Measurements from ENCODE around the gene CMSS1.

Gene CMSS1

DNA sequence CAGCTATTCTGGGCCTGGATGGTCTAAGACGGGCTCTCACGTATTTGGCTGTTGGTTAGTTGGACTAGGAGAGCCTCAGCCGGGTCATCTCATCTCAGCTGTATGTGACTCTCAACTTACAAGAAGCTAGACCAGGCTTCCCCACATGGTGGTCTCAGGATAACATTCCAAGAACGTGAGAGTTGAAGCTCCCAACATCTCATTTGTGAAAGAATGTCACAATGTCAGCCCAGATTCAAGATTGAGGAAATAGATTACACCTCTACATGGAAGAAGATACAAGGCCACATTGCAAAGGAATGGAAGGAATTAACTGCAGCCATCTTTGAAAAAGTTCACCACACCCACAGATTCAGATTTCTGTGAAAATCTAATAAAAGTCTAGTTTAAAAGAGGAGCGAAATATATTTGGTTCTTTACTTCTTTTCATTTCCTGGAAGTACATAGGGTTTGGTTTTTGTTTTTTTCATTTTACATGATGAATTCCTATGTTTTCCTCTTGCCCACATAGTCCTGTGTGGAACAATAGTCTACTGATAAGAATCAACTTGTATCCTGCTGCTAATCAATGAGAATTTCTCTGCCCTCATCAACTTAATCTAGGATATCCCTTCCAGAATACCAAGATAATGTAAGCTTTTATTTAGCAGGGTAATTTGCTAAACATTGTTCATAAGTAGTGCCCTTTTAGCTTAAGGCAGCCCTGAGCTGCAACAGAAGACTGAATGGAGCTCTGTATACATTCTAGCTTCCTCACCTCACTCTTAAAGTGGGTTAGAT, 116.5 kb downstream of the CMSS1 start:
- DNase-seq (ENCODE audit: low read depth in 2 of 2) = no peak

DNA sequence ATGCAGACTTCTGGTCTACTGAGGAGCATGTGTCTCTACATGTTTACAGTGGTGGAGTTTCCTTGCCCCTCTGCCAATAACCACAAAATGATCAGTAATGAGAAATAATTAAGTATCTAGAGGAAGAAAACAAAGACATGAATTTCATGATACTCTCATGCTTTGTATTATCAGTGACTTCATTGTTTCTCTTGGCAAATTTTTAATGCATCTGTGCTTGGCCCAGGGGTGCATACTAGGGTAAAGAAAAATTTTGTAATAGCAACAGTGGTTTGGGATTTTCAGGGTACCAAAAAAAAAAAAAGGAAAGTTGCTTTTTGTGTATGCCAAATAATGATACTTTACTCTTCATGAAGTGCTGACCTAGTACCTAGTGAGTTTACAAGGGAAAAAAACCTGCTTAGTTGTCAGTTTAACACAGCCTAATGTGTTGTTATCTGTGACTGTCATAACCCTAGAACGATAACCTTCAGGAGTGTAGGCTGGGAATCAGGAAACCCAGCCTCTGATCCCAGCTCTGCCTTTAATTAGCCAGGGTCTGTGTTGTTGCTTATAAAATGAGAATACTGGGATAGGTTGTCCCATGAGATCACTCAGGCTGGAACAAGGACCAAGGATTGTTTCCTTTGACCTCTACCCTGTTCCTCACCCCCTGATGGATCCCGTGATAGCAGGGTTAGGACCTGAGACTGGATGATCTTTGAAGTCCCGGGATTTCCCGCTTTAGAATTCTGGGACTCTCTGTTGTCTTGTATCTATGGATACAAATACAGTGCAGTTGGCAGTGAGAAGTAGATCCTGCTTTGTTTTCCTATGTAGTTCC, 117.5 kb downstream of the CMSS1 start:
- no peak for DNase-seq (ENCODE audit: low read depth in 2 of 2)

- no peak for DNase-seq (ENCODE audit: low read depth in 2 of 2)
Measured at GRCh38 chr3:99938270-99938911, 120.7 kb downstream of the CMSS1 start.

GRCh38 chr3:99939876-99940275, 122.2 kb downstream of the CMSS1 start:
- no peak for DNase-seq (ENCODE audit: low read depth in 2 of 2)

DNA sequence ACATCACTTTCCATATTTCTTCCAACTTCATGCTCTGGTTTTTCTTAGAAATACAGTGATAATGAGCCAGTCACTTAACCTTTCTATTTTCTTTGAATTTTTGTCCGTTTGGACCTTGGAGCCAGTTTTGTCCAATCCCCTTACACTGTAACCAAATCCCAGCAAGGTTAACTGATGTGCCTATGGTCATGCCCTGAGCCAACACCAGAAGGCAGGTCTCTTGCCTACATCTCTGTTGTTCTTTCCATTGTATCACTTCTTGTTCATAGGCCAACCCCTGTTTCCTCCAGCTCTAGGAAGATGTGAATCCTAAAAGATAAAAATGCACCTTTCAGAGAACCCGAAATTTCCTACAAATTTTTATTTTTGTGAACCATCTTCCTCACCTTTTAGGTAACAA, 122.7 kb downstream of the CMSS1 start:
- no peak for DNase-seq (ENCODE audit: low read depth in 2 of 2)

GRCh38 chr3:99941211-99941610, 123.5 kb downstream of the CMSS1 start:
- no peak for DNase-seq (ENCODE audit: low read depth in 2 of 2)

DNA sequence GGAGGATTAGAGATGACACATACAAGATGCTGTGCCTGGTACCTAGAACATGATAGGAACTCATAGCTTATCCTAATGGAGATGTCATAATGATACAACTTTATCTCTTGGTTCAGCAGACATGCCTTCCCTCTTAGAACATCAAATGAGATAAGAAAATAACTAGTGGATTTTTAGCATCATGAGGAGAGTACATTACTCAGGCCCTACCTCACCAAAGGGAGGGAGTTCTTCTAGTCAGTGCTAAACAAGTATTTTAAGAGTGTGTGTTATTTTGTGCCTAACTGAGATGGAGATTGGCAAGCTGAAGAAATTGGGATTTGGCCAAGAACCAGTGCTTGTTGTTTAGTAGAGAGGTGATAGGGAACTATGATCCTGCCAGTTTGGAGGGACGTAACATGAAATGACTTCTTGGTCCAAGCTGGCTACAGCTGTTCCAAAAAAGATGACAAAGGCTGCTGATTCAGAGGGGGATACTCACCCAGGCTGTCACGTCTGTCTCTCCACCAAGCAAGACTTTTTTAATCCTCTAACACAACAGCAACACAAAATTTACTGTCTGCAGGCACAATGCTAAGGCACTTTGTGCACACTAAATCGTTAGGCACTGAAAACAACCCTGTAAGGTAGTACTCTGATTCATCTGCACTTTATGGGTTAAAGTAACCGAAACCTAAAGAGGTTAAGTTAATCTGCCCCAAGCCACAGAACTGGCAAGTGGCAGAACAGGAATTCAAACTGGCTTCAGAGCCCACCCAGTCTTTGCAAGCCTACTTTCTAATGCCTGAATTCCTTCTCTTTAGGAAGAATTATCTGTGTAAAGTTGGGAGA, 126.5 kb downstream of the CMSS1 start:
- no peak for DNase-seq (ENCODE audit: low read depth in 2 of 2)

DNA sequence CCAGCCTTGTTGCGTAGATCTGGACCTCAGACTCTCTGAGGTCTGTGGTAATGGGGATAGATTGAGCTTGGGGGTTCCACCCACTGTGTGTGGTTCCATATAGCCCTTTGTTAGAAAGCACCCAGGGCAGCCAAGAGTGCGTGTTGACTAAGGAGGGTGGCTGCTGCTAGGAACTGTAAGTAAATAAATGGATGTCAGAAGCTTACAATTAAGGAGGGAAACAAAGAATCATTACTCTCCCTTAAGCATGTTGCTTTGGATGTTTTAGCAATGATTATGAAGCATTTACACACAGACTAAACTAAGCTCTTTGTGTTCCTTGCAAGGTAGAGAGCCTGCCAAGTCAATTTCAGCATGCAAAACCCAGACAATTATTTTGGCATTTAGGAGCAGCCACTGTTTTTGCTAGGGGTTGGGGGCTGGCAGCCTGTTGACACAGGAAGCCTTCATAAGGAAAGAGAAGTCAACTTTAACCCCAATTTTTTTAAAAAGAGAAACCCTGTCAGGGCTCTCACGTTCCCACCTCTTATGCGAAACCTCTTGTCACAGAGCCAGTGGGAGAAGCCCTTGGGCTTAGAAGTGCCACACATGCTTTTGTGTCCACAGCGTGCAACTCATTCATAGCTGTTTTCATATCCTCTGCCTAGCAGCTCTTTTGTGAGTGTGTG, 127.8 kb downstream of the CMSS1 start:
- DNase-seq (ENCODE audit: low read depth in 2 of 2) = no peak

DNA sequence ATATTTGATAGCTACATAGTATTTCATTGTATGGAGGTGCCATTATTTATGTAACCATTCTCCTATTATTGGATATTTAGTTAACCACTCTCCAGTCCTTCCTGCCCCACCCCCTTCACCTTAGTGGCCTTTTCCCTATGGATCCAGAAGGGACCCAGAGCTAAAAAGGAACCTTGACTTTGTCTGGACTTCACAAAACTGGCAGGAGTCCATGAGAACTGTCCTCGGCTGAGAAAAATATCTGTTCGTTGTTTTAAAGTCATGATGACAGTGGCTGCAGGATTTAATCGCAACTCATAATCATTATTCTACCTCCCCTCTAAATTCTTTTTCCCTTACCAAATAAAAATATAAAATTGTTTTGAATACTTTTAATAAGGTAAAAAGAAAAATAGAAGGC, 129.7 kb downstream of the CMSS1 start:
- no peak for DNase-seq (ENCODE audit: low read depth in 2 of 2)

GRCh38 chr3:99948467-99949089, 130.9 kb downstream of the CMSS1 start:
- DNase-seq (ENCODE audit: low read depth in 2 of 2) = no peak

DNA sequence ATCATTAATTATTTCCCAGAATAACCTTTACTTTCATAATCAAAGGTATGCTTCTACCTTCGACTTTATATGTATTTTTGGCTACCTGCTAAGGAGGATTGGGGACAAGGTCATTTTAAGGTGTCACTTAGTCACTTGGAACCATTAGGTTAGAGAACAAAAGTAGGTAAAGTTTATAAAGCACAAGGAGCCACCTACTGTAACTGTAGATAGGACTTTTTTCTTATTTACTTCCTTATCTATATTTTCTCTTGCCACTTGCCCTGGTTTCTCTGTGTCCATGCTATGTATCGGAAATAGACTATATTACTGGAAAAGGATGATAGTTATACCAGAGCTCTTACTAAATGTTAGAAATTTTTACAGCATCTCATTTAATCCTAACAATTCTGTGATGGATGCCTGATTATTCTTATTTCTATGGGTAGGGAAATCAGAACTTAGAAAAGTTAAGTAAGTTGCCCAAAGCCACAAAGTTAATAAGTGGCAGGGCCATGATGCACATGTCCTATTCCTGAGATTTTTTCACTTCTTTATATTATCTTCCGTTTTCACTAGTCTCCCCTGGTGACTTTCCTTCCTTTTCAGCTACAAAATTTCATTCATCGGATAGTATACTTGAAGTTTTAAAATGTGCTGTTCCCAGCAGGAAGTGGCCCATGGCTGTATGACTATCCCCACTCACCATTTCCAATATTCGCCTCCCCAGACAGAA, 132.5 kb downstream of the CMSS1 start:
- DNase-seq (ENCODE audit: low read depth in 2 of 2) = no peak

DNA sequence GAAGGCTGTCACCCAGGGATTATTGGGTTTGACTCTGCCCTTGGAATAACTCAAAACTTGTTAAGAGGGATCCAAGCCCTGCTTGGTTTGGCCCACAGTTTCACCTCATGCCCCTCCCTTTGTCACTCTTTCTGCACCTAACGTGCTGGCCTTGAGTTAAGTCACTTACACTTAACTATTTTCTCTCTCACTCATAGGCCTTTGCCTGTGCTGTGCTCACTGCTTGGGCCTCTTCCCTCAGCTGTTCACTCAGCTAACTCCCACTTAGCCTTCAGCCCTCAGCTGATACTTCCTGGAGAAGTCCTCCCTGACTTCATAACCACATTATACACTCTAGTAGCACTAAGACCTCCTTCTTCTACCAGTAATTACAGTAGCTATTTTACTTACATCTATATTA, 133.3 kb downstream of the CMSS1 start:
- DNase-seq (ENCODE audit: low read depth in 2 of 2) = no peak

GRCh38 chr3:99951701-99952100, 134.0 kb downstream of the CMSS1 start:
- DNase-seq (ENCODE audit: low read depth in 2 of 2) = no peak

- DNase-seq (ENCODE audit: low read depth in 2 of 2) = no peak
Measured at GRCh38 chr3:99952306-99952705, 134.6 kb downstream of the CMSS1 start.

GRCh38 chr3:99953596-99953995, 135.9 kb downstream of the CMSS1 start:
- DNase-seq (ENCODE audit: low read depth in 2 of 2) = no peak

GRCh38 chr3:99954914-99955644, 137.4 kb downstream of the CMSS1 start:
- no peak for DNase-seq (ENCODE audit: low read depth in 2 of 2)

GRCh38 chr3:99955773-99956562, 138.3 kb downstream of the CMSS1 start:
- DNase-seq (ENCODE audit: low read depth in 2 of 2) = no peak

GRCh38 chr3:99957151-99957796, 139.6 kb downstream of the CMSS1 start:
- no peak for DNase-seq (ENCODE audit: low read depth in 2 of 2)
